ENCODE results near the gene EXD3. TPM values are rescaled to one million over a fixed set of nuclear protein-coding genes. Genes with fewer than 3 reads are reported as not detected.

The EXD3 gene
- total RNA-seq, 1 donor from 2014 or later: 16.7 TPM

GRCh38 chr9:137319011-137319738 lies 103.8 kb downstream of the EXD3 start:
- TF ChIP-seq, protein P1, sequence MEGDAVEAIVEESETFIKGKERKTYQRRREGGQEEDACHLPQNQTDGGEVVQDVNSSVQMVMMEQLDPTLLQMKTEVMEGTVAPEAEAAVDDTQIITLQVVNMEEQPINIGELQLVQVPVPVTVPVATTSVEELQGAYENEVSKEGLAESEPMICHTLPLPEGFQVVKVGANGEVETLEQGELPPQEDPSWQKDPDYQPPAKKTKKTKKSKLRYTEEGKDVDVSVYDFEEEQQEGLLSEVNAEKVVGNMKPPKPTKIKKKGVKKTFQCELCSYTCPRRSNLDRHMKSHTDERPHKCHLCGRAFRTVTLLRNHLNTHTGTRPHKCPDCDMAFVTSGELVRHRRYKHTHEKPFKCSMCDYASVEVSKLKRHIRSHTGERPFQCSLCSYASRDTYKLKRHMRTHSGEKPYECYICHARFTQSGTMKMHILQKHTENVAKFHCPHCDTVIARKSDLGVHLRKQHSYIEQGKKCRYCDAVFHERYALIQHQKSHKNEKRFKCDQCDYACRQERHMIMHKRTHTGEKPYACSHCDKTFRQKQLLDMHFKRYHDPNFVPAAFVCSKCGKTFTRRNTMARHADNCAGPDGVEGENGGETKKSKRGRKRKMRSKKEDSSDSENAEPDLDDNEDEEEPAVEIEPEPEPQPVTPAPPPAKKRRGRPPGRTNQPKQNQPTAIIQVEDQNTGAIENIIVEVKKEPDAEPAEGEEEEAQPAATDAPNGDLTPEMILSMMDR (IDR thresholded peaks at IDR 0.05): peak; percentile 28 to 68 (median 53)
- Histone ChIP-seq H3K36me3 (no peaks in the 10 kb centered on the region), H3K4me1 (peaks cover 7 to 10% of the 10 kb centered on the region in 2 donors), H3K9me3 (no peaks in the 10 kb centered on the region), H3K27ac (peak overlapping the region in 1 of 2 donors; percentile 54), H3K4me3 (peak overlapping the region in 1 of 2 donors; percentile 8), H3K27me3 (peaks cover 17% of the 10 kb centered on the region)
- intact Hi-C loops (cut with DNase I): no loop called here
- DNase-seq (ENCODE audit: low spot score in 2 of 2): peak in 1 of 2 donors; percentile 74

GRCh38 chr9:137318602-137319001 lies 104.4 kb downstream of the EXD3 start:
- Histone ChIP-seq H3K4me3 (peak overlapping the region in 1 of 2 donors; percentile 8), H3K27ac (peak overlapping the region in 1 of 2 donors; percentile 54)
- no peak for DNase-seq (ENCODE audit: low spot score in 2 of 2)

GRCh38 chr9:137317718-137318511 lies 105.0 kb downstream of the EXD3 start:
- H3K27ac ChIP-seq: no peak overlapping the region
- peaks cover 17% of the 10 kb centered on the region for H3K27me3 ChIP-seq
- H3K9me3 ChIP-seq: no peaks in the 10 kb centered on the region
- TF ChIP-seq, protein P1 (IDR thresholded peaks at IDR 0.05): no peak
- DNase-seq (ENCODE audit: low spot score in 2 of 2): peak in 1 of 2 donors; percentile 58
- no peaks in the 10 kb centered on the region for H3K36me3 ChIP-seq
- peaks cover 7 to 10% of the 10 kb centered on the region in 2 donors for H3K4me1 ChIP-seq
- H3K4me3 ChIP-seq: no peak overlapping the region
- intact Hi-C loops (cut with DNase I): no loop called here

More at GRCh38 chr9:137318602-137319001, 104.4 kb downstream of the EXD3 start:
- TF ChIP-seq, protein P1 (IDR thresholded peaks at IDR 0.05): no peak
- intact Hi-C loops (cut with DNase I): no loop called here
- Histone ChIP-seq H3K4me1 (peaks cover 7 to 10% of the 10 kb centered on the region in 2 donors), H3K36me3 (no peaks in the 10 kb centered on the region), H3K9me3 (no peaks in the 10 kb centered on the region), H3K27me3 (peaks cover 17% of the 10 kb centered on the region)

DNA sequence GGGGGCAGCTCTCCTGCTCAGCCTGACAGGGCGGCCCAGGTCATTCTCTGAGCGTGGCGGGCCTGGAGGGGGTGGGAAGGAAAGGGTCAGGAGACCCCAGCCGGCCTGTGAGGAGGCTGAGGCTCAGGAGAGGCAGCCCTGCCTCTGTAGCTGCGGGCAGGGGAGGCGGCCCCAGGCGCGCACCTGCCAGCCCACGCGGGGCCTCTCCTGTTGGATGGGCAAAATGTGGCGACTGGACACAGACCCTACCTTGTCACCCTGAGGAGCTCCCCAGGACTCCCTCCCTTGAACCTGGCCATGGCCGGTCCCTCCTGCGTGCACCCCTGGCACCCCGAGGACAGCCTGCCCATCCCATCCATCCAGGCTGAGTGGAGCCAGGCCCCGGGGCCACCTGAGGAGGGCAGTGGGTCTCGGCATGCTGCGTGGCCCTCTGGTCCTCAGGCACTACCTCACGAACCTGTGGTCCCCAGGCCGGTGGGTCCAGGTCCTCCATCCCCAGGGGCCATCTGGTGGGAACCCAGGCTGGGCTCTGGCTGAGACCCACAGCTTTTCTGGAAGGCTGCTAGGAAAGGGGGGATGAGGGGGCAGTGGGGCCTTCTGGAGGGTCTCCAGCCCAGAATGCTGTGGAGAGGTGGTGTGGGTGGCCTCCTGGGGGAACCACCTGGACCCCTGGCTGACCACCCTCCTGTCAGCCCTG lies 105.8 kb downstream of the EXD3 start:
- intact Hi-C loops (cut with DNase I): no loop called here
- Histone ChIP-seq H3K9me3 (no peaks in the 10 kb centered on the region), H3K27me3 (peaks cover 17% of the 10 kb centered on the region), H3K4me3 (no peak overlapping the region), H3K4me1 (peaks cover 7 to 10% of the 10 kb centered on the region in 2 donors), H3K36me3 (no peaks in the 10 kb centered on the region), H3K27ac (no peak overlapping the region)
- peak in 1 of 2 donors; percentile 62 for DNase-seq (ENCODE audit: low spot score in 2 of 2)
- TF ChIP-seq, protein P1 (IDR thresholded peaks at IDR 0.05): no peak
